SK-N-SH (cell line): Measurements from ENCODE around the gene DPEP3. TPM values are rescaled to one million over a fixed set of nuclear protein-coding genes. Genes with fewer than 3 reads are reported as not detected.
"Not testable (repeated sequence)": the region's sequence is repeated elsewhere in the genome, so short reads cannot be mapped to it uniquely, and the experiment has no call there.

Source experiments
- CTCF ChIA-PET: fragments of 300-600, 350-600 bp; formaldehyde crosslinking; extraction: SDS; loops from one replicate; lab custom pipeline; 2021; lab: Yijun Ruan, JAX
- POLR2A ChIA-PET: fragments of 350-600 bp; sonication (Branson Sonifier 250); formaldehyde crosslinking; extraction: SDS; loops from one replicate; lab custom pipeline; 2020; ENCODE audit warnings: antibody characterized with exemption, inconsistent platforms; lab: Yijun Ruan, JAX
- DNase-seq: peaks from one replicate; pipeline ENCODE4 v3.0.0; 2012
- H2AFZ ChIP-seq: fragments of 200-600 bp; sonication (generic); 2 replicates; pipeline ENCODE4 v1.8.1; 2016; ENCODE audit warnings: antibody characterized with exemption, mild to moderate bottlenecking, low read depth
- H3F3A ChIP-seq: fragments of 200-600 bp; sonication (generic); replicated peaks from 2 replicates; pipeline ENCODE3; 2016; ENCODE audit warnings: antibody characterized with exemption, mild to moderate bottlenecking; ENCODE audit not compliant: insufficient read depth
- H3K27ac ChIP-seq, 2 experiments: fragments of 200-500 bp in 1 of 2; fragments of 200-600 bp in 1 of 2; sonication (Bioruptor generic) in 1 of 2; sonication (generic), shearing (Covaris generic) in 1 of 2; 2 replicates each; pipeline versions ENCODE4 v1.5.1 to v1.6.1; 2014 to 2016; ENCODE audit warnings: low read depth in 2 of 2, inconsistent platforms in 1 of 2, low read length in 1 of 2, mild to moderate bottlenecking in 1 of 2, mixed read lengths in 1 of 2
- H3K27me3 ChIP-seq: fragments of 200-600 bp; sonication (generic), shearing (Covaris generic); 2 replicates; pipeline ENCODE4 v1.6.1; 2016; ENCODE audit warnings: mixed run types; ENCODE audit not compliant: insufficient read depth
- H3K36me3 ChIP-seq, 2 experiments: fragments of 200-500 bp in 1 of 2; fragments of 200-600 bp in 1 of 2; sonication (Bioruptor generic) in 1 of 2; sonication (generic) in 1 of 2; replicated peaks in 1 of 2; 2 replicates each; pipeline versions ENCODE3 to v1.5.1; 2014 to 2016; ENCODE audit warnings: low read length in 1 of 2, mild to moderate bottlenecking in 1 of 2; ENCODE audit not compliant: insufficient read depth in 2 of 2, control insufficient read depth in 1 of 2
- H3K4me1 ChIP-seq, 2 experiments: fragments of 200-500 bp in 1 of 2; fragments of 200-600 bp in 1 of 2; sonication (Bioruptor generic) in 1 of 2; sonication (generic), shearing (Covaris generic) in 1 of 2; 2 replicates each; pipeline versions ENCODE4 v1.5.1 to v1.6.1; 2014 to 2016; ENCODE audit warnings: low read depth in 1 of 2, low read length in 1 of 2, mixed run types in 1 of 2; ENCODE audit not compliant: insufficient read depth in 2 of 2, control insufficient read depth in 1 of 2
- H3K4me2 ChIP-seq: fragments of 200-600 bp; sonication (generic), shearing (Covaris generic); 2 replicates; pipeline ENCODE4 v1.6.1; 2017; ENCODE audit warnings: mixed run types
- H3K4me3 ChIP-seq, 2 experiments: fragments of 200-500 bp in 1 of 2; fragments of 200-600 bp in 1 of 2; sonication (Bioruptor generic) in 1 of 2; sonication (generic), shearing (Covaris generic) in 1 of 2; 2 replicates each; pipeline versions ENCODE4 v1.5.1 to v1.8.1; 2014 to 2016; ENCODE audit warnings: low read depth in 2 of 2, inconsistent platforms in 1 of 2, low read length in 1 of 2, mild to moderate bottlenecking in 1 of 2, mixed read lengths in 1 of 2, moderate library complexity in 1 of 2
- H3K79me2 ChIP-seq: fragments of 200-600 bp; sonication (generic); 2 replicates; pipeline ENCODE4 v1.8.1; 2017; ENCODE audit warnings: mild to moderate bottlenecking; ENCODE audit not compliant: insufficient read depth
- H3K9ac ChIP-seq: fragments of 200-600 bp; sonication (generic); 2 replicates; pipeline ENCODE4 v1.6.1; 2017; ENCODE audit warnings: mixed run types
- H3K9me2 ChIP-seq: fragments of 200-600 bp; sonication (generic); 2 replicates; pipeline ENCODE4 v1.6.1; 2017; ENCODE audit warnings: mixed run types
- H3K9me3 ChIP-seq: fragments of 200-600 bp; sonication (generic); 2 replicates; pipeline ENCODE4 v1.6.1; 2017; ENCODE audit warnings: mixed run types, mild to moderate bottlenecking, moderate library complexity
- H4K20me1 ChIP-seq: fragments of 200-600 bp; sonication (generic); 2 replicates; pipeline ENCODE4 v1.6.1; 2017; ENCODE audit warnings: mild to moderate bottlenecking, mixed run types; ENCODE audit not compliant: insufficient read depth
- ELF1 ChIP-seq: IDR thresholded peaks from 2 replicates; pipeline ENCODE4 v1.4.0; 2012
- EZH2phosphoT487 ChIP-seq: fragments of 200-600 bp; sonication (generic); IDR thresholded peaks from 2 replicates; pipeline ENCODE4 v1.6.1; 2017; ENCODE audit warnings: low read depth, mixed run types, mild to moderate bottlenecking, antibody characterized with exemption, moderate library complexity, borderline replicate concordance
- FOSL2 ChIP-seq: IDR thresholded peaks from 2 replicates; pipeline ENCODE4 v1.4.0; 2012; ENCODE audit warnings: low read depth, mild to moderate bottlenecking, moderate library complexity, borderline replicate concordance
- GATA2 ChIP-seq: sonication (generic); formaldehyde crosslinking; IDR thresholded peaks from 2 replicates; pipeline ENCODE4 v1.5.0; 2020; ENCODE audit warnings: mild to moderate bottlenecking, missing genetic modification reagents
- MEF2A ChIP-seq: IDR thresholded peaks from 2 replicates; pipeline ENCODE4 v1.4.0; 2012; ENCODE audit warnings: low read depth, borderline replicate concordance
- PBX3 ChIP-seq: IDR thresholded peaks from 2 replicates; pipeline ENCODE4; 2012
- SIN3A ChIP-seq: IDR thresholded peaks from 2 replicates; pipeline ENCODE4 v1.6.1; 2012; ENCODE audit warnings: low read depth, mild to moderate bottlenecking, low read length, moderate library complexity, borderline replicate concordance
- TAF1 ChIP-seq: IDR thresholded peaks from 2 replicates; pipeline ENCODE4 v1.6.1; 2012; ENCODE audit warnings: low read depth, mild to moderate bottlenecking, low read length, moderate library complexity, borderline replicate concordance
- TEAD4 ChIP-seq: IDR thresholded peaks from 2 replicates; pipeline ENCODE4 v1.4.0; 2012; ENCODE audit warnings: mild to moderate bottlenecking, borderline replicate concordance; ENCODE audit not compliant: insufficient read depth
- WGBS: methylation state at CpG from one replicate; pipeline ENCODE4 v1.1.6; 2017; ENCODE audit warnings: low lambda C conversion rate; 5-methylcytosine and 5-hydroxymethylcytosine counted together
- polyA plus RNA-seq, 3 experiments: library from polyadenylated mRNA; depleted of rRNA; stranded (reverse); fragments of >200 nt; gene quantifications; 2 replicates each; pipeline ENCODE4 v1.2.3, GENCODE V29; 2012
- TF ChIP-seq, protein P1 (sequence below): IDR thresholded peaks from 2 replicates; pipeline ENCODE4 v1.4.0; 2012; ENCODE audit warnings: low read depth, borderline replicate concordance

The DPEP3 gene
- polyA plus RNA-seq, 1 of the 3 experiments (the other 2 are of a cell fraction), result not detected

DNA sequence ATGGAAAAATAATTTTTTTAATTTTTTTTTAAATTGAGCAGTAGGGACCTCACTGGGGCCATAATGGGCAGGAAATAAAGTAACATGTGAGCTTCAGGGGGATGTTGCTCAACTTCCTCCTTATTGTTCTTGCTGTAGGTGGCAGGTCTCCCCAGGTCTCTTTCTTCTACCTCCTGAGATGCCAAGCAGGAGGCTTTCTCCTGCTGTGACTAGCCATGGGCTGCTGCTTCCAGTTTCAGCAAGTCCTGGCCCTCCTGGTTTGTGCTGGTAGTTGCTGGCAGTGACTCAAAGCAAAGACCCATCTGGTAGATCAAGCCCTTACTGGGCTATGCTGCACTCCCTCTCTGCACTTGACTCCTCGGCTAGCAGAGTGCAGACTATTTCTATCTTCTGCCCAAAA, 33.1 kb upstream of the DPEP3 start:
- Histone ChIP-seq H3K9me3 (no peaks in the 10 kb centered on the region), H3K36me3 (no peaks in the 10 kb centered on the region), H4K20me1 (no peaks in the 10 kb centered on the region), H3K27me3 (no peaks in the 10 kb centered on the region), H3K9me2 (no peaks in the 10 kb centered on the region), H2AFZ (no peak overlapping the region), H3K27ac (no peak overlapping the region), H3K9ac (no peak overlapping the region), H3F3A (no peaks in the 10 kb centered on the region), H3K4me2 (no peak overlapping the region), H3K4me3 (no peak overlapping the region), H3K79me2 (no peaks in the 10 kb centered on the region), H3K4me1 (no peaks in the 10 kb centered on the region)
- ChIA-PET CTCF (interaction anchor here (0.9 to 1.3 kb wide), 2 partner anchors 197 to 215 kb away, joined by 3 to 4 read pairs; no protein-coding TSS in a partner anchor), POLR2A (interaction anchor here (0.6 kb wide), 1 partner anchor 57 kb away, joined by 7 read pairs; no protein-coding TSS in a partner anchor)
- WGBS, result 33% methylated on average over 1 of the region's 1 CpG
- no peak for DNase-seq
- no peak for TF ChIP-seq TAF1
- no peak for TF ChIP-seq GATA2
- no peak for TF ChIP-seq FOSL2
- no peak for TF ChIP-seq SIN3A
- TF ChIP-seq, protein P1, sequence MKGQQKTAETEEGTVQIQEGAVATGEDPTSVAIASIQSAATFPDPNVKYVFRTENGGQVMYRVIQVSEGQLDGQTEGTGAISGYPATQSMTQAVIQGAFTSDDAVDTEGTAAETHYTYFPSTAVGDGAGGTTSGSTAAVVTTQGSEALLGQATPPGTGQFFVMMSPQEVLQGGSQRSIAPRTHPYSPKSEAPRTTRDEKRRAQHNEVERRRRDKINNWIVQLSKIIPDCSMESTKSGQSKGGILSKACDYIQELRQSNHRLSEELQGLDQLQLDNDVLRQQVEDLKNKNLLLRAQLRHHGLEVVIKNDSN, result no peak
- TF ChIP-seq EZH2phosphoT487, result no peak
- TF ChIP-seq ELF1, result no peak
- no peak for TF ChIP-seq PBX3
- TF ChIP-seq TEAD4, result no peak
- TF ChIP-seq MEF2A, result no peak

DNA sequence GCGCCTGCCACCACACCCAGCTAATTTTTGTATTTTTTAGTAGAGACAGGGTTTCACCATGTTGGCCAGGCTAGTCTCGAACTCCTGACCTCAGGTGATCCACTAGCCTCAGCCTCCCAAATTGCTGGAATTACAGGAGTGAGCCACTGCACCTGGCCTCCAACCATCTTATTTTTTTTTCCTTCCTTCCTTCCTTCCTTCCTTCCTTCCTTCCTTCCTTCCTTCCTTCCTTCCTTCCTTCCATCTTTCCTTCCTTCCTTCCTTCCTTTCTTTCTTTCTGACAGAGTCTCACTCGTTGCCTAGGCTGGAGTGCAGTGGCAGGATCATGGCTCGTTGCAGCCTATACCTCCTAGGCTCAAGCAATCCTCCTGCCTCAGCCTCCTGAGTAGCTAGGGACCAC, 29.6 kb upstream of the DPEP3 start:
- CTCF ChIA-PET, result interaction anchor here (0.7 to 1.0 kb wide), 2 partner anchors 17 to 30 kb away, joined by 3 read pairs; no protein-coding TSS in a partner anchor
- POLR2A ChIA-PET, result not testable (repeated sequence)
- 38% methylated on average over 4 of the region's 4 CpGs for WGBS

More for the DNA sequence above, 29.6 kb upstream of the DPEP3 start:
- not testable (repeated sequence) for H3F3A ChIP-seq, DNase-seq, H3K4me2 ChIP-seq, H4K20me1 ChIP-seq, H3K9me2 ChIP-seq, H3K9me3 ChIP-seq, H3K4me1 ChIP-seq, H3K4me3 ChIP-seq, H2AFZ ChIP-seq, H3K27me3 ChIP-seq, H3K36me3 ChIP-seq, H3K9ac ChIP-seq, H3K79me2 ChIP-seq, H3K27ac ChIP-seq
